ENCODE measurements around the gene ANO6. TPM values are rescaled to one million over a fixed set of nuclear protein-coding genes. Genes with fewer than 3 reads are reported as not detected.

ANO6 gene
- total RNA-seq, 2 donors from 2014 or later: 24.4 to 28.0 TPM

- no peaks in the 10 kb centered on the region for H3K27me3 ChIP-seq
- H3K9me3 ChIP-seq: no peaks in the 10 kb centered on the region
- no peak overlapping the region for H3K27ac ChIP-seq
- intact Hi-C loops (cut with DNase I): no loop called here
- no peak for TF ChIP-seq POLR2A (IDR thresholded peaks at IDR 0.05)
- TF ChIP-seq CTCF (IDR thresholded peaks at IDR 0.05): no peak
- DNase-seq (no peak), ATAC-seq (no peak)
- peaks cover 35% of the 10 kb centered on the region for H3K4me1 ChIP-seq
- H3K36me3 ChIP-seq (replicated peaks in 1 of 2; ENCODE audit: insufficient read depth in 1 of 2, low read depth in 2 of 2): no peaks in the 10 kb centered on the region
- no peak overlapping the region for H3K4me3 ChIP-seq
Measured at GRCh38 chr12:45220363-45220931, 4.6 kb downstream of the ANO6 start.

DNA sequence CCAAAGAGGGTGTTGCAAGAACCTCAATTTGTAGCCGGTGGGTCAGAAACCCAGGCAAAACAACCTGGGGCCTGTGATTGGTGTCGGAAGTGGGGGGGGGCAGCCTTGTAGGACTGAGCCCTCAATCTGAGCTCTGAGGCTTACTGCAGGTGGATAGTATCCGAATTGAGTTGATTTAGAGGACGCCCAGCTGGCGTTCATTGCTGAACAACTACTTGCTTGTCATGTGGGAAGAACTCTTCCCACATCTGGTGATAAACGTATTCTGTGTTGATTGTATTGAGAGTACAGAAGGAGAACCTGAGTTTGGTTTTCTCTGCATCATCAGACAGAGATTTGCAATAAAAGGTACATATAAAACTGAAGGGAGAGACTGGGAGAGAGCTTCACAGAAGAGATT lies 5.1 kb downstream of the ANO6 start:
- Histone ChIP-seq H3K27ac (no peak overlapping the region), H3K36me3 (replicated peaks in 1 of 2; ENCODE audit: insufficient read depth in 1 of 2, low read depth in 2 of 2) (no peaks in the 10 kb centered on the region), H3K4me1 (peaks cover 35% of the 10 kb centered on the region), H3K27me3 (no peaks in the 10 kb centered on the region), H3K4me3 (no peak overlapping the region), H3K9me3 (no peaks in the 10 kb centered on the region)
- DNase-seq (no peak), ATAC-seq (no peak)
- WGBS, 2 donors: 91 to 93% methylated on average over 6 of the region's 6 CpGs
- intact Hi-C loops (cut with DNase I): no loop called here
- TF ChIP-seq POLR2A (IDR thresholded peaks at IDR 0.05) (no peak), CTCF (IDR thresholded peaks at IDR 0.05) (no peak)

DNA sequence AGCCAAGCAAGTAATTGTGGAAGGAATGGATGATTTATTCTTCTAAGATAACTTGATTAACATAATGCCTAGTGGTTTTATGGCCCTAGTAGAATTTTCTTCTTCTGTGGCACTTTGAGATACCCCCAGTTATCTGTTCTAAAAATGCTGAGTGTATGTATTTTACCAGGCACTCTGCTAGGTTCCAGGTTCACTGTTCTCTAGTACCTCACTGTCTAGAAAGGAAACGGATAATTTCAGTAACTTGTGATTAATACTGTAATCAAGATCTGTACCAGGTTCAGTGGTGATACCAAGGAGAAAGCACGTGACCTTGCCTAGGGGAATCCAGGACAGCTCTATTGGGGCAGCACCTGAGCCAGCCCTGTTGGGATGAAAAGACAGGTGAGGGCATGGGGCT lies 8.0 kb downstream of the ANO6 start:
- no peaks in the 10 kb centered on the region for H3K36me3 ChIP-seq (replicated peaks in 1 of 2; ENCODE audit: insufficient read depth in 1 of 2, low read depth in 2 of 2)
- H3K4me3 ChIP-seq: no peak overlapping the region
- ATAC-seq (no peak), DNase-seq (no peak)
- H3K4me1 ChIP-seq: peaks cover 19% of the 10 kb centered on the region
- no peaks in the 10 kb centered on the region for H3K9me3 ChIP-seq
- intact Hi-C loops (cut with DNase I): no loop called here
- WGBS, 2 donors: 29 to 42% methylated on average over 2 of the region's 2 CpGs
- no peaks in the 10 kb centered on the region for H3K27me3 ChIP-seq
- H3K27ac ChIP-seq: no peak overlapping the region
- TF ChIP-seq POLR2A (IDR thresholded peaks at IDR 0.05) (no peak), CTCF (IDR thresholded peaks at IDR 0.05) (no peak)

- no peak for TF ChIP-seq CTCF (IDR thresholded peaks at IDR 0.05)
- TF ChIP-seq POLR2A (IDR thresholded peaks at IDR 0.05): no peak
- intact Hi-C loops (cut with DNase I): no loop called here
- DNase-seq: no peak
- H3K27ac ChIP-seq: no peak overlapping the region
- H3K36me3 ChIP-seq (replicated peaks in 1 of 2; ENCODE audit: insufficient read depth in 1 of 2, low read depth in 2 of 2): no peaks in the 10 kb centered on the region
- no peaks in the 10 kb centered on the region for H3K9me3 ChIP-seq
- H3K4me3 ChIP-seq: no peak overlapping the region
- ATAC-seq: no peak
- H3K4me1 ChIP-seq: peaks cover 15% of the 10 kb centered on the region
- H3K27me3 ChIP-seq: no peaks in the 10 kb centered on the region
- WGBS, 2 donors: 38 to 40% methylated on average over 1 of the region's 1 CpG
Measured at GRCh38 chr12:45224311-45224710, 8.4 kb downstream of the ANO6 start.

DNA sequence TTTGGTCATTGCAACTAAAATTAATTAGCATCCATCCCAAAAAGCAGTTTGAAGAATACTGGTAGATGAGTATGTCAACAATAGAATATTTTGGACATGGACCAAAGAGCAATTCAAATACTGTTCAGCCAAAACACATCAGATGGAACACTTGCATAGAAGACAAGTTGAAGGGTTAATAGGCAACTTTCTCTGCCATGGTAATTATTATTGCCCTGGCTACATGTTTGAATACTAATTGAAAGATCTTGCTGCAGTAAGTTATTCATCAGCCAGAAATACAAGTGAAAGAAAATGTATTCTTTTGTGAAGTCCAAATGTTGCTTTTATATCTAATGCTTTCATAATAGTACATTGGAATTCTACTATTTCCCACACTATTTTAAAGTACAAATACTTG lies 10.1 kb downstream of the ANO6 start:
- intact Hi-C loops (cut with DNase I): no loop called here
- no peaks in the 10 kb centered on the region for H3K4me1 ChIP-seq
- H3K9me3 ChIP-seq: no peaks in the 10 kb centered on the region
- no peaks in the 10 kb centered on the region for H3K27me3 ChIP-seq
- DNase-seq (no peak), ATAC-seq (no peak)
- no peaks in the 10 kb centered on the region for H3K36me3 ChIP-seq (replicated peaks in 1 of 2; ENCODE audit: insufficient read depth in 1 of 2, low read depth in 2 of 2)
- TF ChIP-seq CTCF (IDR thresholded peaks at IDR 0.05): no peak
- no peak for TF ChIP-seq POLR2A (IDR thresholded peaks at IDR 0.05)
- no peak overlapping the region for H3K4me3 ChIP-seq
- H3K27ac ChIP-seq: no peak overlapping the region
